WTC11 (cell line): Measurements from ENCODE around the gene HS3ST4.

Source experiments
- AFF4 ChIP-seq: sonication (generic); formaldehyde crosslinking; IDR thresholded peaks from 2 replicates; pipeline ENCODE4 v1.8.1; 2023; ENCODE audit warnings: mild to moderate bottlenecking, missing genetic modification reagents, borderline replicate concordance
- ATF2 ChIP-seq: sonication (generic); formaldehyde crosslinking; IDR thresholded peaks from 2 replicates; pipeline ENCODE4 v1.8.1; 2022; ENCODE audit warnings: low read depth, missing genetic modification reagents, borderline replicate concordance
- CTCF ChIP-seq: fragments of 200-600 bp; IDR thresholded peaks from 2 replicates; pipeline ENCODE4 v1.8.0; 2022; ENCODE audit warnings: antibody characterized with exemption
- ESRRA ChIP-seq: sonication (generic); formaldehyde crosslinking; IDR thresholded peaks from 2 replicates; pipeline ENCODE4 v1.8.1; 2022; ENCODE audit warnings: mild to moderate bottlenecking, missing genetic modification reagents, borderline replicate concordance
- GABPB1 ChIP-seq: sonication (generic); formaldehyde crosslinking; IDR thresholded peaks from 2 replicates; pipeline ENCODE4 v1.8.1; 2023; ENCODE audit warnings: mild to moderate bottlenecking, missing genetic modification reagents
- ZNF121 ChIP-seq: sonication (generic); formaldehyde crosslinking; IDR thresholded peaks from 2 replicates; pipeline ENCODE4 v1.8.0; 2023; ENCODE audit warnings: missing genetic modification reagents
- TF ChIP-seq, protein P1 (sequence below): sonication (generic); formaldehyde crosslinking; IDR thresholded peaks from 2 replicates; pipeline ENCODE4 v1.8.0; 2022; ENCODE audit warnings: mild to moderate bottlenecking, missing genetic modification reagents
- TF ChIP-seq, protein P2 (sequence below): sonication (generic); formaldehyde crosslinking; IDR thresholded peaks from 2 replicates; pipeline ENCODE4 v1.8.0; 2022; ENCODE audit warnings: mild to moderate bottlenecking, missing genetic modification reagents
- TF ChIP-seq, protein P3 (sequence below): sonication (generic); formaldehyde crosslinking; IDR thresholded peaks from 2 replicates; pipeline ENCODE4 v1.8.0; 2023; ENCODE audit warnings: missing genetic modification reagents, mild to moderate bottlenecking, borderline replicate concordance
- TF ChIP-seq, protein P4 (sequence below): fragments of 250-450 bp; sonication (Bioruptor Pico); IDR thresholded peaks from 2 replicates; pipeline ENCODE4 v1.8.0; 2021; ENCODE audit warnings: mild to moderate bottlenecking

DNA sequence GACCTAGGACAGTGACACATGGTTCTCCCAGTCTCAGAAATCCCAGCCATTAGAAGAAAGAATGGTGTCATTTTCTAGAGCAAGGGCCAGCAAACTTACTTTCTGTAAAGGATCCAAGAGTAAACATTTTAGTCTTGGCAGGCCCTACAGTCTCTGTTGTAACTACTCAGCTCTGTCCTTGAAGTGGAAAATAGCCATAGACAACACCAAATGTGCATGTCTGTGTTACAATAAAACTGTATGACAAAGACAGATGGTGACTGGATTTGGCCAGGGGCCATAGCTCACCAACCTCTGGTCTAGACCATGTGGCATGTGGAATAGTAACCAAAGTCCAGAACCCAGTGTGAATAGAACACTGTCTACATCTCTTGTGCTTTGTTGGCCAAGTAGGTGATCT lies 286.5 kb downstream of the HS3ST4 start:
- TF ChIP-seq CTCF (no peak), ESRRA (no peak), ATF2 (CRISPR knock-in tag) (no peak), AFF4 (CRISPR knock-in tag) (no peak), ZNF121 (no peak), GABPB1 (CRISPR knock-in tag) (no peak)
- TF ChIP-seq, protein P1, sequence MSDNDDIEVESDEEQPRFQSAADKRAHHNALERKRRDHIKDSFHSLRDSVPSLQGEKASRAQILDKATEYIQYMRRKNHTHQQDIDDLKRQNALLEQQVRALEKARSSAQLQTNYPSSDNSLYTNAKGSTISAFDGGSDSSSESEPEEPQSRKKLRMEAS (CRISPR knock-in tag) = no peak
- TF ChIP-seq, protein P2, sequence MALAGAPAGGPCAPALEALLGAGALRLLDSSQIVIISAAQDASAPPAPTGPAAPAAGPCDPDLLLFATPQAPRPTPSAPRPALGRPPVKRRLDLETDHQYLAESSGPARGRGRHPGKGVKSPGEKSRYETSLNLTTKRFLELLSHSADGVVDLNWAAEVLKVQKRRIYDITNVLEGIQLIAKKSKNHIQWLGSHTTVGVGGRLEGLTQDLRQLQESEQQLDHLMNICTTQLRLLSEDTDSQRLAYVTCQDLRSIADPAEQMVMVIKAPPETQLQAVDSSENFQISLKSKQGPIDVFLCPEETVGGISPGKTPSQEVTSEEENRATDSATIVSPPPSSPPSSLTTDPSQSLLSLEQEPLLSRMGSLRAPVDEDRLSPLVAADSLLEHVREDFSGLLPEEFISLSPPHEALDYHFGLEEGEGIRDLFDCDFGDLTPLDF (CRISPR knock-in tag) = no peak
- TF ChIP-seq, protein P3, sequence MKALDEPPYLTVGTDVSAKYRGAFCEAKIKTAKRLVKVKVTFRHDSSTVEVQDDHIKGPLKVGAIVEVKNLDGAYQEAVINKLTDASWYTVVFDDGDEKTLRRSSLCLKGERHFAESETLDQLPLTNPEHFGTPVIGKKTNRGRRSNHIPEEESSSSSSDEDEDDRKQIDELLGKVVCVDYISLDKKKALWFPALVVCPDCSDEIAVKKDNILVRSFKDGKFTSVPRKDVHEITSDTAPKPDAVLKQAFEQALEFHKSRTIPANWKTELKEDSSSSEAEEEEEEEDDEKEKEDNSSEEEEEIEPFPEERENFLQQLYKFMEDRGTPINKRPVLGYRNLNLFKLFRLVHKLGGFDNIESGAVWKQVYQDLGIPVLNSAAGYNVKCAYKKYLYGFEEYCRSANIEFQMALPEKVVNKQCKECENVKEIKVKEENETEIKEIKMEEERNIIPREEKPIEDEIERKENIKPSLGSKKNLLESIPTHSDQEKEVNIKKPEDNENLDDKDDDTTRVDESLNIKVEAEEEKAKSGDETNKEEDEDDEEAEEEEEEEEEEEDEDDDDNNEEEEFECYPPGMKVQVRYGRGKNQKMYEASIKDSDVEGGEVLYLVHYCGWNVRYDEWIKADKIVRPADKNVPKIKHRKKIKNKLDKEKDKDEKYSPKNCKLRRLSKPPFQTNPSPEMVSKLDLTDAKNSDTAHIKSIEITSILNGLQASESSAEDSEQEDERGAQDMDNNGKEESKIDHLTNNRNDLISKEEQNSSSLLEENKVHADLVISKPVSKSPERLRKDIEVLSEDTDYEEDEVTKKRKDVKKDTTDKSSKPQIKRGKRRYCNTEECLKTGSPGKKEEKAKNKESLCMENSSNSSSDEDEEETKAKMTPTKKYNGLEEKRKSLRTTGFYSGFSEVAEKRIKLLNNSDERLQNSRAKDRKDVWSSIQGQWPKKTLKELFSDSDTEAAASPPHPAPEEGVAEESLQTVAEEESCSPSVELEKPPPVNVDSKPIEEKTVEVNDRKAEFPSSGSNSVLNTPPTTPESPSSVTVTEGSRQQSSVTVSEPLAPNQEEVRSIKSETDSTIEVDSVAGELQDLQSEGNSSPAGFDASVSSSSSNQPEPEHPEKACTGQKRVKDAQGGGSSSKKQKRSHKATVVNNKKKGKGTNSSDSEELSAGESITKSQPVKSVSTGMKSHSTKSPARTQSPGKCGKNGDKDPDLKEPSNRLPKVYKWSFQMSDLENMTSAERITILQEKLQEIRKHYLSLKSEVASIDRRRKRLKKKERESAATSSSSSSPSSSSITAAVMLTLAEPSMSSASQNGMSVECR (CRISPR knock-in tag) = no peak
- TF ChIP-seq, protein P4, sequence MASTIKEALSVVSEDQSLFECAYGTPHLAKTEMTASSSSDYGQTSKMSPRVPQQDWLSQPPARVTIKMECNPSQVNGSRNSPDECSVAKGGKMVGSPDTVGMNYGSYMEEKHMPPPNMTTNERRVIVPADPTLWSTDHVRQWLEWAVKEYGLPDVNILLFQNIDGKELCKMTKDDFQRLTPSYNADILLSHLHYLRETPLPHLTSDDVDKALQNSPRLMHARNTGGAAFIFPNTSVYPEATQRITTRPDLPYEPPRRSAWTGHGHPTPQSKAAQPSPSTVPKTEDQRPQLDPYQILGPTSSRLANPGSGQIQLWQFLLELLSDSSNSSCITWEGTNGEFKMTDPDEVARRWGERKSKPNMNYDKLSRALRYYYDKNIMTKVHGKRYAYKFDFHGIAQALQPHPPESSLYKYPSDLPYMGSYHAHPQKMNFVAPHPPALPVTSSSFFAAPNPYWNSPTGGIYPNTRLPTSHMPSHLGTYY (CRISPR knock-in tag) = no peak
